C4-2B (cell line): ENCODE measurements around the gene TRMT112.

Experiments used
- H3K27ac ChIP-seq: fragments of 450-650 bp; 2 replicates; pipeline ENCODE4 v1.5.1; 2017
- CTCF ChIP-seq: fragments of 450-650 bp; conservative IDR thresholded peaks from 2 replicates; pipeline ENCODE4 v1.5.1; 2017; ENCODE audit warnings: mild to moderate bottlenecking
- ZFX ChIP-seq: fragments of 450-650 bp; IDR thresholded peaks from 2 replicates; pipeline ENCODE4 v1.6.1; 2017

TRMT112 gene

DNA sequence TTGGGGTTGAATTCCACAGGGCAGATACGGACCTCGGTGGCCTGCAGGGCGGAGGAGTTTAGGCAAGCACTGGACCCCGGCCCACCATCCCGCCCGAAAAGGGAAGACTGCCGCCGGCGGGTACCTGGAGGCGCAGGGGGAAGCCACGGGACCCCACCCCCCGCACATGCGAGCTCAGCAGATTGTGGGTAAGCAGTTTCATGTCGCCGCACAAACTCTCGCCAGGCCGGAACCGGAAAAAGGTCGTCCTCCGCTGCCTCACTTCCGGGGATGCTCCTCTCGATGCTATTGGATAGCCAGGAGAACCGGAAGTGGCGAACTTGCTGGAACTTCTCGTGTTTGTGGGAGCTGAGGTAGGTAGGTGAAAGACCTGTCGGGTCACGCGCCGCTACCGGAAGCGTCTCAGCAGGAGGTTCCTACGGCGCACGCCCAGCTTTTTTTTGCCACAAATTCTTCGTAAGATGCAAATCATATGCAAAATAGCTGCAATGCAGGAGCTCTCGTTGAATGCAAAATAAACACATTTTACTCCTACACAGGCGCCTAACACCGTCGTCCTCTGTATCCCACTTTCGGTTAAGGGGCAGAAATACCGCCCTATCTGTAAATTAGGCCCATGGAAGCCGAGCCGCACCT is at the start of gene TRMT112:
TSS of gene TRMT112 (minus strand) at position 235 of the 636 bp plus-strand sequence. CDS start at position 202, 33 bp downstream.
- peak within 1 kb of the TSS; percentile 95 for H3K27ac ChIP-seq
- TF ChIP-seq ZFX, result no peak
- no peak for TF ChIP-seq CTCF

- TF ChIP-seq CTCF, result no peak
- no peak for TF ChIP-seq ZFX
- no peak overlapping the region for H3K27ac ChIP-seq
Measured at GRCh38 chr11:64366751-64367150, 49.4 kb upstream of the TRMT112 start.

- no peak for TF ChIP-seq CTCF
- TF ChIP-seq ZFX, result no peak
- no peak overlapping the region for H3K27ac ChIP-seq
Measured at GRCh38 chr11:64364911-64365310, 47.6 kb upstream of the TRMT112 start.

DNA sequence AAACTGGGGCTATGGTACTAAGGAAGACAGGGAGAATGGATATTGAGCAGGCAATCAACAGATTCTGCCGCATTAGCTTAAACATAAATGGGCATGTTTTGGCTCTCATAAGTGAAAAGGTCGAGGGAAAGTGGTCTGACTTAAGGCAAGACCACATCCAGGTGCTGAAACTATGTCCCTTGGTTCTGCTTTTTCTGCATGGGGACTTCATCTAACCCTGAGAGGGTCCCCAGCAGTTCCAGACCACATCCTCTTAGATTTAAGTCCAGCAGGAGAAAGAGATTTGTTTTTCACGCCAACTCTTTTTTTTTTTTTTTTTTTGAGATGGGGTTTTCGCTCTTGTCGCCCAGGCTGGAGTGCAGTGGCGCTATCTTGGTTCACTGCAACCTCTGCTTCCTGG is 47.1 kb upstream of the TRMT112 start:
- H3K27ac ChIP-seq, result no peak overlapping the region
- TF ChIP-seq ZFX (no peak), CTCF (no peak)

- TF ChIP-seq CTCF (no peak), ZFX (no peak)
- no peak overlapping the region for H3K27ac ChIP-seq
Measured at GRCh38 chr11:64362339-64362738, 45.0 kb upstream of the TRMT112 start.

- TF ChIP-seq ZFX, result no peak
- no peak for TF ChIP-seq CTCF
- no peak overlapping the region for H3K27ac ChIP-seq
Measured at GRCh38 chr11:64361659-64362058, 44.3 kb upstream of the TRMT112 start.

GRCh38 chr11:64360448-64360921 is 43.1 kb upstream of the TRMT112 start:
- H3K27ac ChIP-seq, result peak overlapping the region; percentile 97; the same call in 1 of the 2 replicates
- no peak for TF ChIP-seq ZFX
- TF ChIP-seq CTCF, result no peak
